CD14-positive monocyte (primary cell): ENCODE data around the gene FHIT. TPM values are rescaled to one million over a fixed set of nuclear protein-coding genes. Genes with fewer than 3 reads are reported as not detected.

Source experiments
- DNase-seq, 3 donors: peaks; one replicate each; pipeline ENCODE4 v3.0.0-alpha.2; 2011 to 2022
- H2AFZ ChIP-seq: 2 replicates; pipeline ENCODE4 v1.6.0; 2012; ENCODE audit warnings: mild to moderate bottlenecking, low read depth, low read length, inconsistent platforms; ENCODE audit not compliant: insufficient read depth, poor library complexity, severe bottlenecking
- H3K27ac ChIP-seq, 2 donors: 1 replicate in 1 of 2; 2 replicates in 1 of 2; pipeline ENCODE4 v1.5.1; 2012 to 2013; ENCODE audit warnings: low read length in 2 of 2, control low read depth in 1 of 2, inconsistent platforms in 1 of 2, low read depth in 1 of 2, mild to moderate bottlenecking in 1 of 2
- H3K27me3 ChIP-seq, 2 donors: one replicate each; pipeline versions ENCODE4 v1.6.0 to v1.6.1; 2011 to 2013; ENCODE audit warnings: low read length in 2 of 2; ENCODE audit not compliant: control insufficient read depth in 2 of 2, insufficient read depth in 2 of 2
- H3K36me3 ChIP-seq, 2 donors: replicated peaks in 1 of 2; 1 replicate in 1 of 2; 2 replicates in 1 of 2; pipeline versions ENCODE4 v1.5.1 to v1.6.1; 2012 to 2013; ENCODE audit warnings: low read length in 2 of 2, control low read depth in 1 of 2, inconsistent platforms in 1 of 2, mild to moderate bottlenecking in 1 of 2; ENCODE audit not compliant: insufficient read depth in 2 of 2, control insufficient read depth in 1 of 2
- H3K4me1 ChIP-seq, 2 donors: 1 replicate in 1 of 2; 2 replicates in 1 of 2; pipeline versions ENCODE4 v1.5.1 to v1.6.1; 2012 to 2013; ENCODE audit warnings: low read length in 2 of 2, control low read depth in 1 of 2, inconsistent platforms in 1 of 2, mild to moderate bottlenecking in 1 of 2, moderate library complexity in 1 of 2; ENCODE audit not compliant: insufficient read depth in 2 of 2, control insufficient read depth in 1 of 2
- H3K4me2 ChIP-seq: replicated peaks from 2 replicates; pipeline ENCODE3; 2012; ENCODE audit warnings: low read length, moderate library complexity, mild to moderate bottlenecking; ENCODE audit not compliant: poor library complexity, severe bottlenecking; ENCODE audit errors: extremely low read depth
- H3K4me3 ChIP-seq, 3 experiments: fragments of 200-600 bp in 1 of 3; sonication (generic) in 1 of 3; replicated peaks in 1 of 3; 1 replicate in 2 of 3; 2 replicates in 1 of 3; pipeline ENCODE4 v1.5.1; 2011 to 2013; ENCODE audit warnings: low read length in 3 of 3, mild to moderate bottlenecking in 3 of 3, control low read depth in 2 of 3, low read depth in 2 of 3, inconsistent platforms in 1 of 3, moderate library complexity in 1 of 3
- H3K79me2 ChIP-seq: 2 replicates; pipeline ENCODE4 v1.6.0; 2012; ENCODE audit warnings: mild to moderate bottlenecking, control low read depth, inconsistent platforms, low read length, moderate library complexity; ENCODE audit not compliant: insufficient read depth
- H3K9ac ChIP-seq: 2 replicates; pipeline ENCODE4 v1.6.0; 2017; ENCODE audit warnings: low read length, mild to moderate bottlenecking; ENCODE audit not compliant: insufficient read depth, poor library complexity, severe bottlenecking
- H3K9me3 ChIP-seq, 2 donors: replicated peaks in 1 of 2; 1 replicate in 1 of 2; 2 replicates in 1 of 2; pipeline versions ENCODE4 v1.5.1 to v1.6.1; 2012 to 2013; ENCODE audit warnings: low read length in 2 of 2, control low read depth in 1 of 2; ENCODE audit not compliant: control insufficient read depth in 1 of 2, insufficient read depth in 1 of 2
- H4K20me1 ChIP-seq: 2 replicates; pipeline ENCODE4 v1.6.0; 2012; ENCODE audit warnings: mild to moderate bottlenecking, low read length, control low read depth, moderate library complexity; ENCODE audit not compliant: insufficient read depth
- H3K27ac Mint-ChIP-seq, 7 donors: one replicate each; pipeline ENCODE4 v1.8.0; 2020; ENCODE audit warnings: mild to moderate bottlenecking in 7 of 7, mixed read lengths in 7 of 7, moderate library complexity in 6 of 7, inconsistent platforms in 2 of 7
- H3K27me3 Mint-ChIP-seq, 3 donors: one replicate each; pipeline ENCODE4 v1.8.0; 2021 to 2022; ENCODE audit warnings: low read depth in 3 of 3, mild to moderate bottlenecking in 3 of 3, mixed read lengths in 3 of 3, moderate library complexity in 3 of 3, inconsistent platforms in 1 of 3
- H3K36me3 Mint-ChIP-seq, 2 donors: one replicate each; pipeline ENCODE4 v1.8.0; 2020; ENCODE audit warnings: mixed read lengths in 2 of 2, inconsistent platforms in 1 of 2, mild to moderate bottlenecking in 1 of 2
- H3K4me1 Mint-ChIP-seq: one replicate; pipeline ENCODE4 v1.8.0; 2020; ENCODE audit warnings: mild to moderate bottlenecking, mixed read lengths
- H3K4me3 Mint-ChIP-seq, 2 donors: one replicate each; pipeline ENCODE4 v1.8.0; 2020; ENCODE audit warnings: mild to moderate bottlenecking in 2 of 2, mixed read lengths in 2 of 2, moderate library complexity in 1 of 2
- H3K9me3 Mint-ChIP-seq, 7 donors: one replicate each; pipeline ENCODE4 v1.8.0; 2020 to 2022; ENCODE audit warnings: mixed read lengths in 7 of 7, mild to moderate bottlenecking in 6 of 7, moderate library complexity in 6 of 7, inconsistent platforms in 2 of 7
- WGBS: methylation state at CpG from one replicate; pipeline ENCODE4 v1.1.5; 2013; ENCODE audit warnings: missing lambda C conversion rate; ENCODE audit not compliant: insufficient coverage; 5-methylcytosine and 5-hydroxymethylcytosine counted together
- intact Hi-C, 2 donors: fragments of 100-400 bp; cut with micrococcal nuclease; formaldehyde crosslinking; loops; one replicate each; pipeline versions ENCODE4 v1.15.0 to v1.15.1; 2023
- polyA plus RNA-seq, 3 donors: library from polyadenylated mRNA; depleted of rRNA in 1 of 3; unstranded in 2 of 3; stranded (reverse) in 1 of 3; fragments of 300-500 nt in 2 of 3; fragments of >200 nt in 1 of 3; fragmentation: Illumina TruSeq in 2 of 3; gene quantifications; 1 replicate in 2 of 3; 2 replicates in 1 of 3; pipeline ENCODE4 v1.2.3, GENCODE V29; 2012 to 2021
- TF ChIP-seq, protein P1 (sequence below): fragments of 200-600 bp; IDR thresholded peaks from one replicate; pipeline ENCODE4 v1.8.0; 2022; ENCODE audit warnings: antibody characterized with exemption, mild to moderate bottlenecking

Gene FHIT
- polyA plus RNA-seq, 3 donors = 1.7 to 3.4 (median 3.2) TPM

DNA sequence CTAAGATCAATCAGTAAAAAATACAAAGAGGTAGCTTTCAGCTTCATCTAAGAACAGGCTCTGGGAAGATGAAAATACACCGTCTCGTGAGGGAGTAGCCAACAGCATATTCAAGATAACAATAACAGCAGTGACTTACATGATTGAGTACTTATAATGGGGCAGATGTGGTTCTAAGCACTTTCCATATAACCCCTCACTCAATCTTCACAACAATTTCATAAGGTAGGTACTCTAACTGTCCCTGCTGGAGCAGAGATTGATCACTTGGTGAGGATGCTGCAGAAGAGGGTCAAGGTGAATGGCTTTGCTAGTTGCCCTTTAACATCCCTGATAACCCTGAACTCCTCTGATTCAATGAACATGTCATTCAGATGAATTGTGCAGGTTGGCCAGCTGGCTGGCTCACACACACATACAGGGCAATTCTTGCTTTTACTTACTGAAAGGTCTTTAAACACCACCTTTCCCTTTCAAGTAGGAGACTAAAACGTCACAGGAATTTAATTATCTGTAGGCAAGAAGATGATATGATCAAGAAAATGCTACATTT, 1217.3 kb downstream of the FHIT start:
- no CpG with 5 or more reads among the region's 3 CpGs for WGBS
- no peaks in the 10 kb centered on the region for H3K4me1 ChIP-seq
- H3K4me3 ChIP-seq = no peak overlapping the region
- Mint-ChIP-seq H3K27ac (no peak overlapping the region), H3K4me3 (no peak overlapping the region), H3K4me1 (peaks cover 6% of the 10 kb centered on the region), H3K9me3 (peaks cover 0 to 9% (median 0%) of the 10 kb centered on the region in 7 donors), H3K36me3 (no peaks in the 10 kb centered on the region), H3K27me3 (no peaks in the 10 kb centered on the region)
- H3K36me3 ChIP-seq = no peaks in the 10 kb centered on the region
- TF ChIP-seq, protein P1, sequence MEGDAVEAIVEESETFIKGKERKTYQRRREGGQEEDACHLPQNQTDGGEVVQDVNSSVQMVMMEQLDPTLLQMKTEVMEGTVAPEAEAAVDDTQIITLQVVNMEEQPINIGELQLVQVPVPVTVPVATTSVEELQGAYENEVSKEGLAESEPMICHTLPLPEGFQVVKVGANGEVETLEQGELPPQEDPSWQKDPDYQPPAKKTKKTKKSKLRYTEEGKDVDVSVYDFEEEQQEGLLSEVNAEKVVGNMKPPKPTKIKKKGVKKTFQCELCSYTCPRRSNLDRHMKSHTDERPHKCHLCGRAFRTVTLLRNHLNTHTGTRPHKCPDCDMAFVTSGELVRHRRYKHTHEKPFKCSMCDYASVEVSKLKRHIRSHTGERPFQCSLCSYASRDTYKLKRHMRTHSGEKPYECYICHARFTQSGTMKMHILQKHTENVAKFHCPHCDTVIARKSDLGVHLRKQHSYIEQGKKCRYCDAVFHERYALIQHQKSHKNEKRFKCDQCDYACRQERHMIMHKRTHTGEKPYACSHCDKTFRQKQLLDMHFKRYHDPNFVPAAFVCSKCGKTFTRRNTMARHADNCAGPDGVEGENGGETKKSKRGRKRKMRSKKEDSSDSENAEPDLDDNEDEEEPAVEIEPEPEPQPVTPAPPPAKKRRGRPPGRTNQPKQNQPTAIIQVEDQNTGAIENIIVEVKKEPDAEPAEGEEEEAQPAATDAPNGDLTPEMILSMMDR = no peak
- intact Hi-C loops = no loop called here
- H3K27me3 ChIP-seq = no peaks in the 10 kb centered on the region
- no peak overlapping the region for H2AFZ ChIP-seq
- DNase-seq = no peak
- no peaks in the 10 kb centered on the region for H4K20me1 ChIP-seq
- H3K27ac ChIP-seq = no peak overlapping the region
- no peaks in the 10 kb centered on the region for H3K9me3 ChIP-seq
- no peak overlapping the region for H3K9ac ChIP-seq
- H3K4me2 ChIP-seq = no peak overlapping the region
- H3K79me2 ChIP-seq = no peaks in the 10 kb centered on the region

DNA sequence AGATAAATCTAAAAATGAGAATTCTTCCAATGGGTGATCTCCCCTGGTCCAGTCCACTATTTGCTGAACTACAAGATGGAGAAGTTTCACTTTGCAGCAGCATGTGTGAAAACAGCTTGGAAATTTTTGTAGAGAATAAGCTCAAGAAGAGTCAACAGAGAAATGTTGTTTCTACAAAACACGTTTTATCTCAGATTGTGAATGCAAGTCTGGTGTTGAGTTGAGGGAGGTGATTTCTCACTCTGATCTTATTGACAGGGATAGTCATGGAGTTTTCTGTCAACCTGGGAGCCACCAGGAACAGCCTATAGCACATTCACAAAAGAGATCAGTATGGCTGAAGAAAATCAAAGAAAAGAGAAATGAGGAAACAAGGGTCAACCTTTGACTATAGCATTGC, 1220.3 kb downstream of the FHIT start:
- H3K4me3 ChIP-seq = no peak overlapping the region
- H4K20me1 ChIP-seq = no peaks in the 10 kb centered on the region
- no peaks in the 10 kb centered on the region for H3K4me1 ChIP-seq
- Mint-ChIP-seq H3K27ac (no peak overlapping the region), H3K4me1 (no peaks in the 10 kb centered on the region), H3K36me3 (no peaks in the 10 kb centered on the region), H3K27me3 (no peaks in the 10 kb centered on the region), H3K9me3 (peaks cover 0 to 5% (median 0%) of the 10 kb centered on the region in 7 donors), H3K4me3 (no peak overlapping the region)
- no peak overlapping the region for H2AFZ ChIP-seq
- no CpG with 5 or more reads among the region's 1 CpG for WGBS
- intact Hi-C loops = no loop called here
- no peaks in the 10 kb centered on the region for H3K9me3 ChIP-seq
- no peak overlapping the region for H3K9ac ChIP-seq
- H3K27ac ChIP-seq = no peak overlapping the region
- H3K79me2 ChIP-seq = no peaks in the 10 kb centered on the region
- no peaks in the 10 kb centered on the region for H3K36me3 ChIP-seq
- TF ChIP-seq, protein P1 = no peak
- DNase-seq = no peak
- no peaks in the 10 kb centered on the region for H3K27me3 ChIP-seq
- H3K4me2 ChIP-seq = no peak overlapping the region
